CD14-positive monocyte (primary cell): Measurements from ENCODE around the gene KLHL6. TPM values are rescaled to one million over a fixed set of nuclear protein-coding genes. Genes with fewer than 3 reads are reported as not detected.
"Not testable (repeated sequence)": the region's sequence is repeated elsewhere in the genome, so short reads cannot be mapped to it uniquely, and the experiment has no call there.

Experiments
- DNase-seq, 3 donors: peaks; one replicate each; pipeline ENCODE4 v3.0.0-alpha.2; 2011 to 2022
- H2AFZ ChIP-seq: 2 replicates; pipeline ENCODE4 v1.6.0; 2012; ENCODE audit warnings: mild to moderate bottlenecking, low read depth, low read length, inconsistent platforms; ENCODE audit not compliant: insufficient read depth, poor library complexity, severe bottlenecking
- H3K27ac ChIP-seq, 2 donors: 1 replicate in 1 of 2; 2 replicates in 1 of 2; pipeline ENCODE4 v1.5.1; 2012 to 2013; ENCODE audit warnings: low read length in 2 of 2, control low read depth in 1 of 2, inconsistent platforms in 1 of 2, low read depth in 1 of 2, mild to moderate bottlenecking in 1 of 2
- H3K27me3 ChIP-seq, 2 donors: one replicate each; pipeline versions ENCODE4 v1.6.0 to v1.6.1; 2011 to 2013; ENCODE audit warnings: low read length in 2 of 2; ENCODE audit not compliant: control insufficient read depth in 2 of 2, insufficient read depth in 2 of 2
- H3K36me3 ChIP-seq, 2 donors: replicated peaks in 1 of 2; 1 replicate in 1 of 2; 2 replicates in 1 of 2; pipeline versions ENCODE4 v1.5.1 to v1.6.1; 2012 to 2013; ENCODE audit warnings: low read length in 2 of 2, control low read depth in 1 of 2, inconsistent platforms in 1 of 2, mild to moderate bottlenecking in 1 of 2; ENCODE audit not compliant: insufficient read depth in 2 of 2, control insufficient read depth in 1 of 2
- H3K4me1 ChIP-seq, 2 donors: 1 replicate in 1 of 2; 2 replicates in 1 of 2; pipeline versions ENCODE4 v1.5.1 to v1.6.1; 2012 to 2013; ENCODE audit warnings: low read length in 2 of 2, control low read depth in 1 of 2, inconsistent platforms in 1 of 2, mild to moderate bottlenecking in 1 of 2, moderate library complexity in 1 of 2; ENCODE audit not compliant: insufficient read depth in 2 of 2, control insufficient read depth in 1 of 2
- H3K4me2 ChIP-seq: replicated peaks from 2 replicates; pipeline ENCODE3; 2012; ENCODE audit warnings: low read length, moderate library complexity, mild to moderate bottlenecking; ENCODE audit not compliant: poor library complexity, severe bottlenecking; ENCODE audit errors: extremely low read depth
- H3K4me3 ChIP-seq, 3 experiments: fragments of 200-600 bp in 1 of 3; sonication (generic) in 1 of 3; replicated peaks in 1 of 3; 1 replicate in 2 of 3; 2 replicates in 1 of 3; pipeline ENCODE4 v1.5.1; 2011 to 2013; ENCODE audit warnings: low read length in 3 of 3, mild to moderate bottlenecking in 3 of 3, control low read depth in 2 of 3, low read depth in 2 of 3, inconsistent platforms in 1 of 3, moderate library complexity in 1 of 3
- H3K79me2 ChIP-seq: 2 replicates; pipeline ENCODE4 v1.6.0; 2012; ENCODE audit warnings: mild to moderate bottlenecking, control low read depth, inconsistent platforms, low read length, moderate library complexity; ENCODE audit not compliant: insufficient read depth
- H3K9ac ChIP-seq: 2 replicates; pipeline ENCODE4 v1.6.0; 2017; ENCODE audit warnings: low read length, mild to moderate bottlenecking; ENCODE audit not compliant: insufficient read depth, poor library complexity, severe bottlenecking
- H3K9me3 ChIP-seq, 2 donors: replicated peaks in 1 of 2; 1 replicate in 1 of 2; 2 replicates in 1 of 2; pipeline versions ENCODE4 v1.5.1 to v1.6.1; 2012 to 2013; ENCODE audit warnings: low read length in 2 of 2, control low read depth in 1 of 2; ENCODE audit not compliant: control insufficient read depth in 1 of 2, insufficient read depth in 1 of 2
- H4K20me1 ChIP-seq: 2 replicates; pipeline ENCODE4 v1.6.0; 2012; ENCODE audit warnings: mild to moderate bottlenecking, low read length, control low read depth, moderate library complexity; ENCODE audit not compliant: insufficient read depth
- H3K27ac Mint-ChIP-seq, 7 donors: one replicate each; pipeline ENCODE4 v1.8.0; 2020; ENCODE audit warnings: mild to moderate bottlenecking in 7 of 7, mixed read lengths in 7 of 7, moderate library complexity in 6 of 7, inconsistent platforms in 2 of 7
- H3K27me3 Mint-ChIP-seq, 3 donors: one replicate each; pipeline ENCODE4 v1.8.0; 2021 to 2022; ENCODE audit warnings: low read depth in 3 of 3, mild to moderate bottlenecking in 3 of 3, mixed read lengths in 3 of 3, moderate library complexity in 3 of 3, inconsistent platforms in 1 of 3
- H3K36me3 Mint-ChIP-seq, 2 donors: one replicate each; pipeline ENCODE4 v1.8.0; 2020; ENCODE audit warnings: mixed read lengths in 2 of 2, inconsistent platforms in 1 of 2, mild to moderate bottlenecking in 1 of 2
- H3K4me1 Mint-ChIP-seq: one replicate; pipeline ENCODE4 v1.8.0; 2020; ENCODE audit warnings: mild to moderate bottlenecking, mixed read lengths
- H3K4me3 Mint-ChIP-seq, 2 donors: one replicate each; pipeline ENCODE4 v1.8.0; 2020; ENCODE audit warnings: mild to moderate bottlenecking in 2 of 2, mixed read lengths in 2 of 2, moderate library complexity in 1 of 2
- H3K9me3 Mint-ChIP-seq, 7 donors: one replicate each; pipeline ENCODE4 v1.8.0; 2020 to 2022; ENCODE audit warnings: mixed read lengths in 7 of 7, mild to moderate bottlenecking in 6 of 7, moderate library complexity in 6 of 7, inconsistent platforms in 2 of 7
- WGBS: methylation state at CpG from one replicate; pipeline ENCODE4 v1.1.5; 2013; ENCODE audit warnings: missing lambda C conversion rate; ENCODE audit not compliant: insufficient coverage; 5-methylcytosine and 5-hydroxymethylcytosine counted together
- intact Hi-C, 2 donors: fragments of 100-400 bp; cut with micrococcal nuclease; formaldehyde crosslinking; loops; one replicate each; pipeline versions ENCODE4 v1.15.0 to v1.15.1; 2023
- polyA plus RNA-seq, 3 donors: library from polyadenylated mRNA; depleted of rRNA in 1 of 3; unstranded in 2 of 3; stranded (reverse) in 1 of 3; fragments of 300-500 nt in 2 of 3; fragments of >200 nt in 1 of 3; fragmentation: Illumina TruSeq in 2 of 3; gene quantifications; 1 replicate in 2 of 3; 2 replicates in 1 of 3; pipeline ENCODE4 v1.2.3, GENCODE V29; 2012 to 2021
- TF ChIP-seq, protein P1 (sequence below): fragments of 200-600 bp; IDR thresholded peaks from one replicate; pipeline ENCODE4 v1.8.0; 2022; ENCODE audit warnings: antibody characterized with exemption, mild to moderate bottlenecking

KLHL6 gene
- polyA plus RNA-seq, 3 donors = 5.7 to 15.2 (median 10.6) TPM

DNA sequence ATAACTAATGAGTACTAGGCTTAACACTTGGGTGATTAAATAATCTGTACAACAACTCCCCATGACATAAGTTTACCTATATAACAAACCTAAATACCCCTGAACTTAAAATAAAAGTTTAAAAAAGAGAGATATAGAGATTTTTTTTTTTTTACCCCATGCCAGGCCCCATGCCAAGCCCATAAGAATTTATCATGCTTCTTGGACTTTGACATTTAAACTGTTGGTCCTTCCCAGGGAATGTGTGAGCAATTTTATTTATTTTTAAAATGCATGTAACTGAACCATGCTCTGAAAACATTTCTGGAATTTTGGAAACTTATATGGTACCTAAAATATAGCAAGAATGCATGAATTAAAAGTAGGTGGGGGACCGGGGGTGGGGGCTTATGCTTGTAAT is 26.3 kb downstream of the KLHL6 start:
- peaks cover 5 to 42% of the 10 kb centered on the region in 2 donors for H3K36me3 ChIP-seq
- H3K79me2 ChIP-seq = peaks cover 65% of the 10 kb centered on the region
- H3K4me3 ChIP-seq = no peak overlapping the region
- H3K4me3 Mint-ChIP-seq = no peak overlapping the region
- peaks cover 68% of the 10 kb centered on the region for H3K4me1 Mint-ChIP-seq
- no peak overlapping the region for H3K4me2 ChIP-seq
- H2AFZ ChIP-seq = no peak overlapping the region
- DNase-seq = no peak
- no peak overlapping the region for H3K27ac ChIP-seq
- H3K27me3 ChIP-seq = no peaks in the 10 kb centered on the region
- H3K4me1 ChIP-seq = peaks cover 17 to 38% of the 10 kb centered on the region in 2 donors
- intact Hi-C loops = no loop called here
- no peaks in the 10 kb centered on the region for H3K9me3 ChIP-seq
- peaks cover 27% of the 10 kb centered on the region for H4K20me1 ChIP-seq
- TF ChIP-seq, protein P1, sequence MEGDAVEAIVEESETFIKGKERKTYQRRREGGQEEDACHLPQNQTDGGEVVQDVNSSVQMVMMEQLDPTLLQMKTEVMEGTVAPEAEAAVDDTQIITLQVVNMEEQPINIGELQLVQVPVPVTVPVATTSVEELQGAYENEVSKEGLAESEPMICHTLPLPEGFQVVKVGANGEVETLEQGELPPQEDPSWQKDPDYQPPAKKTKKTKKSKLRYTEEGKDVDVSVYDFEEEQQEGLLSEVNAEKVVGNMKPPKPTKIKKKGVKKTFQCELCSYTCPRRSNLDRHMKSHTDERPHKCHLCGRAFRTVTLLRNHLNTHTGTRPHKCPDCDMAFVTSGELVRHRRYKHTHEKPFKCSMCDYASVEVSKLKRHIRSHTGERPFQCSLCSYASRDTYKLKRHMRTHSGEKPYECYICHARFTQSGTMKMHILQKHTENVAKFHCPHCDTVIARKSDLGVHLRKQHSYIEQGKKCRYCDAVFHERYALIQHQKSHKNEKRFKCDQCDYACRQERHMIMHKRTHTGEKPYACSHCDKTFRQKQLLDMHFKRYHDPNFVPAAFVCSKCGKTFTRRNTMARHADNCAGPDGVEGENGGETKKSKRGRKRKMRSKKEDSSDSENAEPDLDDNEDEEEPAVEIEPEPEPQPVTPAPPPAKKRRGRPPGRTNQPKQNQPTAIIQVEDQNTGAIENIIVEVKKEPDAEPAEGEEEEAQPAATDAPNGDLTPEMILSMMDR = no peak
- WGBS = no CpG with 5 or more reads among the region's 1 CpG
- H3K27ac Mint-ChIP-seq = no peak overlapping the region
- peaks cover 0 to 3% (median 2%) of the 10 kb centered on the region in 7 donors for H3K9me3 Mint-ChIP-seq
- no peaks in the 10 kb centered on the region for H3K27me3 Mint-ChIP-seq
- peaks cover 56 to 67% of the 10 kb centered on the region in 2 donors for H3K36me3 Mint-ChIP-seq
- H3K9ac ChIP-seq = no peak overlapping the region

DNA sequence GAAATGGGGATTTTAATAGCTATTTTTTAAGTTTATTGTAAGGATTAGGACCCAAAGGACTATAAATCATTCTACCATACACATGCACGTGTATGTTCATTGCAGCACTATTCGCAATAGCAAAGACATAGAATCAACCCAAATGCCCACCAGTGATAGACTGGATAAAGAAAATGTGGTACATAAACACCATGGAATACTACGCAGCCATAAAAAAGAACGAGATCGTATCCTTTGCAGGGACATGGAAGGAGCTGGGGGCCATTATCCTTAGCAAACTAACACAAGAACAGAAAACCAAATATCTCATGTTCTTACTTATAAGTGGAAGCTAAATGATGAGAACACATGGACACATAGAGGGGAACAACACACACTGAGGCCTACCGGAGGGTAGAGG is 26.7 kb downstream of the KLHL6 start:
- H3K36me3 Mint-ChIP-seq = peaks cover 58 to 69% of the 10 kb centered on the region in 2 donors
- H3K9me3 ChIP-seq, H3K27me3 ChIP-seq, H3K27ac Mint-ChIP-seq, H2AFZ ChIP-seq, H3K4me2 ChIP-seq, H3K9me3 Mint-ChIP-seq, H3K4me3 Mint-ChIP-seq, H3K27ac ChIP-seq, H3K9ac ChIP-seq, DNase-seq, intact Hi-C loops, H3K27me3 Mint-ChIP-seq, H3K4me3 ChIP-seq: not testable (repeated sequence)
- peaks cover 17 to 38% of the 10 kb centered on the region in 2 donors for H3K4me1 ChIP-seq
- peaks cover 65% of the 10 kb centered on the region for H3K4me1 Mint-ChIP-seq
- WGBS = no CpG with 5 or more reads among the region's 6 CpGs
- H3K36me3 ChIP-seq = peaks cover 7 to 45% of the 10 kb centered on the region in 2 donors
- H4K20me1 ChIP-seq = peaks cover 27% of the 10 kb centered on the region
- H3K79me2 ChIP-seq = peaks cover 63% of the 10 kb centered on the region
